H9 (cell line): Measurements from ENCODE around the gene DBI. TPM values are rescaled to one million over a fixed set of nuclear protein-coding genes. Genes with fewer than 3 reads are reported as not detected.

ENCODE experiments used
- DNase-seq: peaks from one replicate; pipeline ENCODE4 v3.0.0-alpha.2; 2017
- H2AFZ ChIP-seq: one replicate; pipeline ENCODE4 v1.6.1; 2013; ENCODE audit warnings: mild to moderate bottlenecking, low read length, control low read depth, moderate library complexity
- H2AK5ac ChIP-seq: 2 replicates; pipeline ENCODE4 v1.6.1; 2013; ENCODE audit warnings: low read length, control low read depth, mixed read lengths; ENCODE audit not compliant: insufficient read length
- H2BK120ac ChIP-seq: one replicate; pipeline ENCODE4 v1.6.1; 2013; ENCODE audit warnings: low read depth, mild to moderate bottlenecking, low read length, control low read depth, inconsistent platforms; ENCODE audit not compliant: poor library complexity, severe bottlenecking
- H2BK12ac ChIP-seq: 2 replicates; pipeline ENCODE4 v1.6.1; 2013; ENCODE audit warnings: low read length, control low read depth, mixed read lengths, low read depth; ENCODE audit not compliant: insufficient read length
- H2BK15ac ChIP-seq: 2 replicates; pipeline ENCODE4 v1.6.1; 2013; ENCODE audit warnings: low read depth, low read length, control low read depth
- H2BK20ac ChIP-seq: one replicate; pipeline ENCODE4 v1.6.1; 2013; ENCODE audit warnings: low read depth, mild to moderate bottlenecking, low read length, control low read depth, inconsistent platforms; ENCODE audit not compliant: poor library complexity, severe bottlenecking
- H2BK5ac ChIP-seq: 2 replicates; pipeline ENCODE4 v1.6.1; 2013; ENCODE audit warnings: low read length, control low read depth, mixed read lengths; ENCODE audit not compliant: insufficient read length
- H3K14ac ChIP-seq: 2 replicates; pipeline ENCODE4 v1.6.1; 2013; ENCODE audit warnings: low read length, control low read depth; ENCODE audit not compliant: insufficient read depth
- H3K18ac ChIP-seq: 2 replicates; pipeline ENCODE4 v1.6.1; 2013; ENCODE audit warnings: low read depth, mild to moderate bottlenecking, mixed read lengths, low read length, control low read depth; ENCODE audit not compliant: insufficient read length
- H3K23ac ChIP-seq: 2 replicates; pipeline ENCODE4 v1.6.1; 2013; ENCODE audit warnings: low read length, control low read depth, mixed read lengths, low read depth; ENCODE audit not compliant: insufficient read length
- H3K23me2 ChIP-seq: 2 replicates; pipeline ENCODE4 v1.6.1; 2013; ENCODE audit warnings: low read depth, mild to moderate bottlenecking, mixed read lengths, low read length, control low read depth; ENCODE audit not compliant: insufficient read length, poor library complexity, severe bottlenecking
- H3K27ac ChIP-seq: 2 replicates; pipeline ENCODE4 v1.5.1; 2013; ENCODE audit warnings: low read length, control low read depth, mixed read lengths, low read depth; ENCODE audit not compliant: insufficient read length
- H3K27me3 ChIP-seq: 2 replicates; pipeline ENCODE4 v1.6.1; 2013; ENCODE audit warnings: low read length, control low read depth, inconsistent platforms; ENCODE audit not compliant: insufficient read depth
- H3K4ac ChIP-seq: 2 replicates; pipeline ENCODE4 v1.6.1; 2013; ENCODE audit warnings: low read depth, mild to moderate bottlenecking, control low read depth, inconsistent platforms, low read length, moderate library complexity
- H3K4me1 ChIP-seq: 2 replicates; pipeline ENCODE4 v1.6.1; 2013; ENCODE audit warnings: low read length, control low read depth, inconsistent platforms; ENCODE audit not compliant: insufficient read depth
- H3K4me2 ChIP-seq: 2 replicates; pipeline ENCODE4 v1.6.1; 2013; ENCODE audit warnings: low read length, control low read depth, mixed read lengths; ENCODE audit not compliant: insufficient read length, insufficient read depth
- H3K56ac ChIP-seq: 2 replicates; pipeline ENCODE4 v1.6.1; 2013; ENCODE audit warnings: low read depth, mild to moderate bottlenecking, mixed read lengths, low read length, control low read depth; ENCODE audit not compliant: insufficient read length
- H3K79me1 ChIP-seq: 2 replicates; pipeline ENCODE4 v1.6.1; 2013; ENCODE audit warnings: low read depth, mild to moderate bottlenecking, moderate library complexity, low read length, control low read depth, inconsistent platforms; ENCODE audit not compliant: insufficient read depth, poor library complexity, severe bottlenecking
- H3K79me2 ChIP-seq: 2 replicates; pipeline ENCODE4 v1.6.1; 2013; ENCODE audit warnings: low read length, control low read depth, inconsistent platforms; ENCODE audit not compliant: insufficient read depth
- H3K9ac ChIP-seq: 2 replicates; pipeline ENCODE4 v1.6.1; 2013; ENCODE audit warnings: low read length, control low read depth, mixed read lengths; ENCODE audit not compliant: insufficient read length; ENCODE audit errors: extremely low read depth
- H3K9me3 ChIP-seq: one replicate; pipeline ENCODE4 v1.6.1; 2013; ENCODE audit warnings: low read depth, low read length, inconsistent platforms; ENCODE audit not compliant: control insufficient read depth
- H3T11ph ChIP-seq: one replicate; pipeline ENCODE4 v1.6.1; 2013; ENCODE audit warnings: mild to moderate bottlenecking, low read length, control low read depth, inconsistent platforms
- H4K20me1 ChIP-seq: one replicate; pipeline ENCODE4 v1.6.1; 2013; ENCODE audit not compliant: control insufficient read depth, insufficient read length, insufficient read depth
- H4K5ac ChIP-seq: 2 replicates; pipeline ENCODE4 v1.6.1; 2013; ENCODE audit warnings: low read depth, mild to moderate bottlenecking, mixed read lengths, low read length, control low read depth; ENCODE audit not compliant: insufficient read length
- H4K8ac ChIP-seq: replicated peaks from 2 replicates; pipeline ENCODE4 v1.6.1; 2013; ENCODE audit warnings: low read length, control low read depth, mixed read lengths, low read depth; ENCODE audit not compliant: insufficient read length
- H4K91ac ChIP-seq: 2 replicates; pipeline ENCODE4 v1.6.1; 2013; ENCODE audit warnings: low read depth, mild to moderate bottlenecking, moderate library complexity, mixed read lengths, low read length, control low read depth; ENCODE audit not compliant: insufficient read length
- H3K27ac Mint-ChIP-seq, 3 experiments: 2 replicates in 2 of 3; 3 replicates in 1 of 3; pipeline ENCODE4 v1.8.0; 2020 to 2021; ENCODE audit warnings: mixed read lengths in 3 of 3, mild to moderate bottlenecking in 1 of 3, moderate library complexity in 1 of 3
- H3K27me3 Mint-ChIP-seq: 2 replicates; pipeline ENCODE4 v1.8.0; 2021; ENCODE audit warnings: low read depth, mild to moderate bottlenecking, moderate library complexity, mixed read lengths
- H3K36me3 Mint-ChIP-seq, 3 experiments: 2 replicates in 2 of 3; 3 replicates in 1 of 3; pipeline ENCODE4 v1.8.0; 2020 to 2021; ENCODE audit warnings: low read depth in 3 of 3, mixed read lengths in 3 of 3; ENCODE audit not compliant: insufficient read depth in 1 of 3
- H3K4me1 Mint-ChIP-seq, 2 experiments: 2 replicates each; pipeline ENCODE4 v1.8.0; 2020; ENCODE audit warnings: mixed read lengths in 2 of 2
- H3K4me3 Mint-ChIP-seq, 2 experiments: 2 replicates in 1 of 2; 3 replicates in 1 of 2; pipeline ENCODE4 v1.8.0; 2020 to 2021; ENCODE audit warnings: mild to moderate bottlenecking in 2 of 2, mixed read lengths in 2 of 2, moderate library complexity in 1 of 2
- H3K9me3 Mint-ChIP-seq, 2 experiments: 2 replicates in 1 of 2; 3 replicates in 1 of 2; pipeline ENCODE4 v1.8.0; 2020; ENCODE audit warnings: mild to moderate bottlenecking in 2 of 2, mixed read lengths in 2 of 2, moderate library complexity in 1 of 2
- CTCF ChIP-seq: fragments of 200-600 bp; sonication (generic); conservative IDR thresholded peaks from 3 replicates; pipeline ENCODE4 v1.8.0; 2021; ENCODE audit warnings: antibody characterized with exemption, mild to moderate bottlenecking
- WGBS: extraction: QIAGEN DNeasy Blood & Tissue Kit; methylation state at CpG from one replicate; pipeline ENCODE4 v1.1.7; 2013; ENCODE audit warnings: missing lambda C conversion rate, low lambda C conversion rate, mixed read lengths; ENCODE audit not compliant: insufficient read length; ENCODE audit errors: extremely low coverage; 5-methylcytosine and 5-hydroxymethylcytosine counted together
- total RNA-seq: library from RNA; stranded (reverse); gene quantifications from 2 replicates; pipeline ENCODE4 v1.2.1, GENCODE V29; 2021

DBI gene
- total RNA-seq, 1 experiment from 2014 or later: 127 TPM

- DNase-seq: no peak
- no CpG with 5 or more reads among the region's 5 CpGs for WGBS
- no peak overlapping the region for H3K18ac ChIP-seq
- no peak overlapping the region for H3K23ac ChIP-seq
- H3K4me1 Mint-ChIP-seq: peaks cover 15 to 25% of the 10 kb centered on the region in 2 experiments
- no peak overlapping the region for H2BK15ac ChIP-seq
- H4K8ac ChIP-seq: no peak overlapping the region
- H3K56ac ChIP-seq: no peak overlapping the region
- no peaks in the 10 kb centered on the region for H3K79me1 ChIP-seq
- no peak for TF ChIP-seq CTCF
- H2BK12ac ChIP-seq: no peak overlapping the region
- H4K20me1 ChIP-seq: no peaks in the 10 kb centered on the region
- H3K27me3 ChIP-seq: no peaks in the 10 kb centered on the region
- no peak overlapping the region for H4K91ac ChIP-seq
- no peak overlapping the region for H3K27ac ChIP-seq
- H3K9me3 Mint-ChIP-seq: peaks cover 6 to 8% of the 10 kb centered on the region in 2 experiments; a peak in 4 of 5 replicates
- no peaks in the 10 kb centered on the region for H3K27me3 Mint-ChIP-seq
- no peak overlapping the region for H4K5ac ChIP-seq
- no peak overlapping the region for H2AK5ac ChIP-seq
- H3K4me2 ChIP-seq: no peak overlapping the region
- no peak overlapping the region for H3K14ac ChIP-seq
- no peak overlapping the region for H3K9ac ChIP-seq
- H3K9me3 ChIP-seq: peaks cover 6% of the 10 kb centered on the region
- H2BK5ac ChIP-seq: no peak overlapping the region
- no peak overlapping the region for H3K4me3 Mint-ChIP-seq
- no peaks in the 10 kb centered on the region for H3K23me2 ChIP-seq
- H3K4me1 ChIP-seq: no peaks in the 10 kb centered on the region
- peaks cover 17 to 21% (median 19%) of the 10 kb centered on the region in 3 experiments for H3K36me3 Mint-ChIP-seq
- no peak overlapping the region for H3T11ph ChIP-seq
- no peak overlapping the region for H2AFZ ChIP-seq
- H2BK20ac ChIP-seq: no peak overlapping the region
- no peak overlapping the region for H3K27ac Mint-ChIP-seq
- H2BK120ac ChIP-seq: no peak overlapping the region
- no peaks in the 10 kb centered on the region for H3K79me2 ChIP-seq
- H3K4ac ChIP-seq: no peak overlapping the region
These were observed 11.2 kb downstream of the DBI start for GRCh38 chr2:119377993-119378345.
